GM19240 (cell line): ENCODE measurements around the gene SOD2.
"Not testable (repeated sequence)": the region's sequence is repeated elsewhere in the genome, so short reads cannot be mapped to it uniquely, and the experiment has no call there.

Experiments
- DNase-seq: peaks from one replicate; pipeline ENCODE4 v3.0.0; 2011; ENCODE audit warnings: low spot score; ENCODE audit not compliant: insufficient read length

SOD2 gene

GRCh38 chr6:159682810-159683209 lies 10.2 kb downstream of the SOD2 start:
- no peak for DNase-seq

GRCh38 chr6:159682295-159682694 lies 10.7 kb downstream of the SOD2 start:
- no peak for DNase-seq

- DNase-seq = no peak
Measured at GRCh38 chr6:159681191-159681880, 11.7 kb downstream of the SOD2 start.

- no peak for DNase-seq
Measured at GRCh38 chr6:159680104-159680503, 12.9 kb downstream of the SOD2 start.

GRCh38 chr6:159679091-159680077 lies 13.7 kb downstream of the SOD2 start:
- no peak for DNase-seq

GRCh38 chr6:159678574-159678973 lies 14.5 kb downstream of the SOD2 start:
- DNase-seq = no peak

- DNase-seq = no peak
Measured at GRCh38 chr6:159677506-159678165, 15.4 kb downstream of the SOD2 start.

GRCh38 chr6:159676890-159677505 lies 16.0 kb downstream of the SOD2 start:
- DNase-seq = no peak

GRCh38 chr6:159676236-159676635 lies 16.8 kb downstream of the SOD2 start:
- not testable (repeated sequence) for DNase-seq

GRCh38 chr6:159665868-159666635 lies 27.0 kb downstream of the SOD2 start:
- DNase-seq = no peak

GRCh38 chr6:159663368-159663889 lies 29.6 kb downstream of the SOD2 start:
- DNase-seq = not testable (repeated sequence)

- not testable (repeated sequence) for DNase-seq
Measured at GRCh38 chr6:159661977-159662376, 31.1 kb downstream of the SOD2 start.

GRCh38 chr6:159655409-159655988 lies 37.5 kb downstream of the SOD2 start:
- no peak for DNase-seq

- DNase-seq = no peak
Measured at GRCh38 chr6:159654483-159655098, 38.5 kb downstream of the SOD2 start.

GRCh38 chr6:159650314-159650713 lies 42.7 kb downstream of the SOD2 start:
- no peak for DNase-seq

GRCh38 chr6:159649441-159649840 lies 43.6 kb downstream of the SOD2 start:
- no peak for DNase-seq

GRCh38 chr6:159646733-159647132 lies 46.3 kb downstream of the SOD2 start:
- DNase-seq = no peak

GRCh38 chr6:159646116-159646515 lies 46.9 kb downstream of the SOD2 start:
- no peak for DNase-seq

GRCh38 chr6:159645640-159646039 lies 47.4 kb downstream of the SOD2 start:
- no peak for DNase-seq
